Caco-2 (cell line): ENCODE data around the gene EWSR1. TPM values are rescaled to one million over a fixed set of nuclear protein-coding genes. Genes with fewer than 3 reads are reported as not detected.

Experiments used
- BruUV-seq: library from RNA; stranded (reverse); fragments of 400-500 nt; replicated peaks from 2 replicates; lab custom pipeline; 2021; lab: Mats Ljungman, UMichigan
- CTCF ChIA-PET: fragments of 300-600 bp; sonication (Branson Sonifier 250); formaldehyde crosslinking; loops from one replicate; lab custom pipeline; 2022; ENCODE audit warnings: antibody characterized with exemption; lab: Charles Lee
- POLR2A ChIA-PET: fragments of 300-600 bp; sonication (Branson Sonifier 250); formaldehyde crosslinking; loops from one replicate; lab custom pipeline; 2022; ENCODE audit warnings: antibody characterized with exemption; lab: Charles Lee
- DNase-seq, 2 experiments: peaks; one replicate each; pipeline versions ENCODE4 v3.0.0 to v3.0.0-alpha.2; 2020 to 2022
- H3K27me3 ChIP-seq: replicated peaks from 2 replicates; pipeline ENCODE4 v1.6.0; 2011; ENCODE audit warnings: low read length; ENCODE audit not compliant: control insufficient read depth, insufficient read depth
- H3K36me3 ChIP-seq: 2 replicates; pipeline ENCODE4 v1.5.1; 2011; ENCODE audit warnings: low read length; ENCODE audit not compliant: control insufficient read depth, insufficient read depth
- H3K4me1 ChIP-seq: fragments of 250-450 bp; sonication (Bioruptor Pico); 2 replicates; pipeline ENCODE4 v1.5.1; 2020; ENCODE audit warnings: mild to moderate bottlenecking
- H3K4me3 ChIP-seq: 2 replicates; pipeline ENCODE4 v1.5.1; 2011; ENCODE audit warnings: low read depth, mild to moderate bottlenecking, control low read depth, low read length
- H3K9me3 ChIP-seq: fragments of 250-450 bp; sonication (Bioruptor Pico); 2 replicates; pipeline ENCODE4 v1.5.1; 2020; ENCODE audit warnings: mild to moderate bottlenecking, moderate library complexity
- H3K27ac Mint-ChIP-seq: one replicate; pipeline ENCODE4 v1.8.0; 2022; ENCODE audit warnings: mixed read lengths; ENCODE audit not compliant: unreplicated experiment
- H3K27me3 Mint-ChIP-seq: one replicate; pipeline ENCODE4 v1.8.0; 2022; ENCODE audit warnings: mixed read lengths; ENCODE audit not compliant: insufficient read depth, unreplicated experiment
- H3K36me3 Mint-ChIP-seq: one replicate; pipeline ENCODE4 v1.8.0; 2022; ENCODE audit warnings: mild to moderate bottlenecking, mixed read lengths; ENCODE audit not compliant: insufficient read depth, unreplicated experiment
- H3K4me1 Mint-ChIP-seq: one replicate; pipeline ENCODE4 v1.8.0; 2022; ENCODE audit warnings: low read depth, mixed read lengths; ENCODE audit not compliant: unreplicated experiment
- H3K4me3 Mint-ChIP-seq: one replicate; pipeline ENCODE4 v1.8.0; 2022; ENCODE audit warnings: mild to moderate bottlenecking, moderate library complexity, mixed read lengths; ENCODE audit not compliant: unreplicated experiment
- H3K9me3 Mint-ChIP-seq: one replicate; pipeline ENCODE4 v1.8.0; 2022; ENCODE audit warnings: mixed read lengths; ENCODE audit not compliant: unreplicated experiment
- CTCF ChIP-seq, 2 experiments: fragments of 200-600 bp in 1 of 2; IDR thresholded peaks; 1 replicate in 1 of 2; 2 replicates in 1 of 2; pipeline versions ENCODE4 v1.5.1 to v1.8.0; 2011 to 2022; ENCODE audit warnings: antibody characterized with exemption in 1 of 2, control low read depth in 1 of 2, inconsistent platforms in 1 of 2, low read depth in 1 of 2, low read length in 1 of 2, mild to moderate bottlenecking in 1 of 2, moderate library complexity in 1 of 2; ENCODE audit not compliant: insufficient read depth in 1 of 2, severe bottlenecking in 1 of 2, unreplicated experiment in 1 of 2
- intact Hi-C: fragments of 100-400 bp; cut with micrococcal nuclease; formaldehyde crosslinking; loops from one replicate; pipeline ENCODE4 v1.10.0; 2022; ENCODE audit not compliant: unreplicated experiment
- total RNA-seq: library from RNA; stranded (reverse); gene quantifications from 2 replicates; pipeline ENCODE4 v1.2.3, GENCODE V29; 2022

EWSR1 gene
- total RNA-seq, 1 experiment from 2014 or later: 358 TPM

- H3K4me3 Mint-ChIP-seq: no peak overlapping the region
- H3K9me3 Mint-ChIP-seq: no peaks in the 10 kb centered on the region
- H3K36me3 ChIP-seq: peaks cover 7% of the 10 kb centered on the region
- H3K27me3 Mint-ChIP-seq: no peaks in the 10 kb centered on the region
- no peak for TF ChIP-seq CTCF (IDR thresholded peaks at IDR 0.05; ENCODE audit: insufficient read depth in 1 of 2, low read depth in 1 of 2, low read length in 1 of 2, severe bottlenecking in 1 of 2, unreplicated experiment in 1 of 2)
- CTCF ChIA-PET: no interaction called here
- H3K36me3 Mint-ChIP-seq: peaks cover 97% of the 10 kb centered on the region
- H3K27ac Mint-ChIP-seq: no peak overlapping the region
- TSS peak; percentile 7 for BruUV-seq
- intact Hi-C loops: no loop called here
- no peak for DNase-seq
- no peak overlapping the region for H3K4me3 ChIP-seq
- POLR2A ChIA-PET: no interaction called here
- H3K9me3 ChIP-seq: no peaks in the 10 kb centered on the region
- no peaks in the 10 kb centered on the region for H3K4me1 Mint-ChIP-seq
- no peaks in the 10 kb centered on the region for H3K4me1 ChIP-seq
- no peaks in the 10 kb centered on the region for H3K27me3 ChIP-seq
Measured at GRCh38 chr22:29288837-29289236, 20.8 kb downstream of the EWSR1 start.

GRCh38 chr22:29290061-29290460 lies 22.0 kb downstream of the EWSR1 start:
- CTCF ChIA-PET: no interaction called here

GRCh38 chr22:29291215-29291614 lies 23.1 kb downstream of the EWSR1 start:
- TF ChIP-seq CTCF (IDR thresholded peaks at IDR 0.05; ENCODE audit: insufficient read depth in 1 of 2, low read depth in 1 of 2, low read length in 1 of 2, severe bottlenecking in 1 of 2, unreplicated experiment in 1 of 2): no peak
- H3K9me3 ChIP-seq: no peaks in the 10 kb centered on the region
- Mint-ChIP-seq H3K4me1 (no peaks in the 10 kb centered on the region), H3K4me3 (no peak overlapping the region), H3K27ac (peak overlapping the region; percentile 13), H3K36me3 (peaks cover 97% of the 10 kb centered on the region), H3K9me3 (no peaks in the 10 kb centered on the region), H3K27me3 (no peaks in the 10 kb centered on the region)
- BruUV-seq: no TSS peak
- no peak for DNase-seq
- POLR2A ChIA-PET: no interaction called here
- CTCF ChIA-PET: no interaction called here
- H3K36me3 ChIP-seq: peaks cover 7% of the 10 kb centered on the region
- intact Hi-C loops: no loop called here
- no peaks in the 10 kb centered on the region for H3K4me1 ChIP-seq
- no peak overlapping the region for H3K4me3 ChIP-seq
- H3K27me3 ChIP-seq: no peaks in the 10 kb centered on the region

More at GRCh38 chr22:29290061-29290460, 22.0 kb downstream of the EWSR1 start:
- no peak overlapping the region for H3K27ac Mint-ChIP-seq
- no peak for DNase-seq
- Histone ChIP-seq H3K4me1 (no peaks in the 10 kb centered on the region), H3K4me3 (no peak overlapping the region), H3K9me3 (no peaks in the 10 kb centered on the region), H3K27me3 (no peaks in the 10 kb centered on the region), H3K36me3 (peaks cover 7% of the 10 kb centered on the region)
- no peaks in the 10 kb centered on the region for H3K9me3 Mint-ChIP-seq
- TF ChIP-seq CTCF (IDR thresholded peaks at IDR 0.05; ENCODE audit: insufficient read depth in 1 of 2, low read depth in 1 of 2, low read length in 1 of 2, severe bottlenecking in 1 of 2, unreplicated experiment in 1 of 2): no peak
- peaks cover 97% of the 10 kb centered on the region for H3K36me3 Mint-ChIP-seq
- intact Hi-C loops: no loop called here
- no peak overlapping the region for H3K4me3 Mint-ChIP-seq
- no peaks in the 10 kb centered on the region for H3K27me3 Mint-ChIP-seq
- H3K4me1 Mint-ChIP-seq: no peaks in the 10 kb centered on the region
- POLR2A ChIA-PET: no interaction called here
- no TSS peak for BruUV-seq
